ENCODE measurements around the gene PPM1M. TPM values are rescaled to one million over a fixed set of nuclear protein-coding genes. Genes with fewer than 3 reads are reported as not detected.
"Not testable (repeated sequence)": the region's sequence is repeated elsewhere in the genome, so short reads cannot be mapped to it uniquely, and the experiment has no call there.

PPM1M gene
- total RNA-seq, 1 donor from 2014 or later = 6.1 TPM

DNA sequence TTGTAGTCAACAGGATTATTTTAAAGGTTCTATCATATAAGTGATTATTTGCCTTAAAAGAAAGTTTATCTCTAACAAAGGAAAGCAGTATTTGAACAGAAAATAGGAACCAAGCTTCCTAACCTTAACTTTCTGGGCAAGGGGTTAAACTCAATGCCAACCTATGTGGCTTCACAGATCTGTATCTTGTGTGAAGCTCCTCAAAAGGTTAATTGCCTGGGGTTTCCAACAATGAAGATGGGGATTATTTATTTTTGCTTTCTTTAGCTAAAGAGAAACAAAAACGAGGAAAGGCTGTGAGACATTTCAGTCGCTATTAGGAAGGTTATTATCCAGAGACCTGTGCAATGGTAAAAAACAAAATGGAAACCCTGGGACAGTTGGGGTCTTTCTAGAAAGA, 34.0 kb downstream of the PPM1M start:
- no peak for DNase-seq (ENCODE audit: low spot score, unreplicated experiment)
- peak overlapping the region; percentile 99 for H3K27ac Mint-ChIP-seq
- H3K36me3 Mint-ChIP-seq (ENCODE audit: insufficient read depth) = peaks cover 7% of the 10 kb centered on the region
- peaks cover 49% of the 10 kb centered on the region for H3K4me1 Mint-ChIP-seq (ENCODE audit: low read depth)
- no peaks in the 10 kb centered on the region for H3K27me3 Mint-ChIP-seq
- H3K9me3 Mint-ChIP-seq (ENCODE audit: low read depth) = no peaks in the 10 kb centered on the region
- peak overlapping the region; percentile 95 for H3K4me3 Mint-ChIP-seq (ENCODE audit: low read depth)
- TF ChIP-seq, protein P1, sequence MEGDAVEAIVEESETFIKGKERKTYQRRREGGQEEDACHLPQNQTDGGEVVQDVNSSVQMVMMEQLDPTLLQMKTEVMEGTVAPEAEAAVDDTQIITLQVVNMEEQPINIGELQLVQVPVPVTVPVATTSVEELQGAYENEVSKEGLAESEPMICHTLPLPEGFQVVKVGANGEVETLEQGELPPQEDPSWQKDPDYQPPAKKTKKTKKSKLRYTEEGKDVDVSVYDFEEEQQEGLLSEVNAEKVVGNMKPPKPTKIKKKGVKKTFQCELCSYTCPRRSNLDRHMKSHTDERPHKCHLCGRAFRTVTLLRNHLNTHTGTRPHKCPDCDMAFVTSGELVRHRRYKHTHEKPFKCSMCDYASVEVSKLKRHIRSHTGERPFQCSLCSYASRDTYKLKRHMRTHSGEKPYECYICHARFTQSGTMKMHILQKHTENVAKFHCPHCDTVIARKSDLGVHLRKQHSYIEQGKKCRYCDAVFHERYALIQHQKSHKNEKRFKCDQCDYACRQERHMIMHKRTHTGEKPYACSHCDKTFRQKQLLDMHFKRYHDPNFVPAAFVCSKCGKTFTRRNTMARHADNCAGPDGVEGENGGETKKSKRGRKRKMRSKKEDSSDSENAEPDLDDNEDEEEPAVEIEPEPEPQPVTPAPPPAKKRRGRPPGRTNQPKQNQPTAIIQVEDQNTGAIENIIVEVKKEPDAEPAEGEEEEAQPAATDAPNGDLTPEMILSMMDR (IDR thresholded peaks at IDR 0.05; ENCODE audit: unreplicated experiment) = no peak

DNA sequence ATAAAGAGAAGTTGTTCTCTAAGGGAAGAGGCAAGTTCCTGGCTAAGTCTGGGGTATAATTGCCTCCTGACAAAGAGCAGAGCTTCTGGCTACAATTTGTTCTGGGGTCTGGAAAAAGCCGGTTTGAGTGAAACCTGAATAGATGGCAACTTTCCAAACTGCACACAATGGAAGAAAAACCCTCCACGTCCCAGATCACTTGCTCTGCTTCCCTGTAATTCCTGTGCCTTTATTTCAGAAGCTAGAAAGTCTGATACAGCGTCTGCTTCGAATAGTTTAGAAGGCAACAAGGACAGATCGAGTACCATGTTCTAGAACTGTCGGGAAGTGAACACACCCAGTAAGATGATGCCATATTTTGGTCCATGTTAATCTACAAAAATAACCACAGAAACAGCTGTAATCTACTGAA, 34.5 kb downstream of the PPM1M start:
- Mint-ChIP-seq H3K4me1 (ENCODE audit: low read depth) (peaks cover 51% of the 10 kb centered on the region), H3K4me3 (ENCODE audit: low read depth) (peak overlapping the region; percentile 16), H3K36me3 (ENCODE audit: insufficient read depth) (peaks cover 7% of the 10 kb centered on the region), H3K9me3 (ENCODE audit: low read depth) (no peaks in the 10 kb centered on the region), H3K27ac (peak overlapping the region; percentile 99), H3K27me3 (no peaks in the 10 kb centered on the region)
- TF ChIP-seq, protein P1 (IDR thresholded peaks at IDR 0.05; ENCODE audit: unreplicated experiment) = no peak
- DNase-seq (ENCODE audit: low spot score, unreplicated experiment) = no peak

DNA sequence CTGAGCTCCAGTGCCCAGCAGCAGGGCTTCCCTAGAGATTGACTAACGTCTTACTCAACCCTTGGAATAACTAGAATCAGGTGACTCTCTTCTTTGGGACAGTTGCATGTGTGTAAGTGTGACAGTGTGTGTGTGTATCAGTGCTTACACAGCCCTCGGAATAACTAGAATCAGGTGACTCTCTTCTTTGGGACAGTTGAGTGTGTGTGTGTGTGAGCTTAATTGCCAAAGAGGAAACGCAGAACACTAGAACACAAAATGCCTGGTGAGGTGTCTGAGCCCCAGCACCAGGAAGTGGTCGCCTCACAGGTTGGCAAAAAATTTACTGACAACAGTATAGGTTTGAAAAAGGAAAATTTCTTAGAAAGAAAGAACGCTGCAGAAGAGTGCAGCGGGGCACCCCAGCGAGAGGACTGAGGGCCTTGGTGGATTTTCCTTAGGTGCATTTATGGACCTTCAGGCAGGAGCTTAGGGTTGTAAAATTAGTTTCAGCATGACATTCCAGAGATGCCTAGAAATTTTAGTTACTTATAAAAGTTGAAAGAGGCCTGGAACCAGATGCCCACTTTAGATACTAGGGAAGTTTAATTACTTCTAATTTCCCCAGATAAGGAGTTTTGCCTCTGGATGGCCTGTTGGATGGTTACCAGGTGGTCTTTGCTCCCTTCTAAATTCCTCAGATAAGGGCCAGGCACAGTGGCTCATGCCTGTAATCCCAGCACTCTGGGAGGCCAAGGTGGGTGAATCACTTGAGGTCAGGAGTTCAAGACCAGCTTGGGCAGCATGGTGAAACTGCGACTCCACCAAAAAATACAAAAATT, 36.6 kb downstream of the PPM1M start:
- Mint-ChIP-seq H3K36me3 (ENCODE audit: insufficient read depth) (peaks cover 4% of the 10 kb centered on the region), H3K4me3 (ENCODE audit: low read depth) (no peak overlapping the region), H3K27me3 (no peaks in the 10 kb centered on the region), H3K27ac (peak overlapping the region; percentile 90), H3K9me3 (ENCODE audit: low read depth) (no peaks in the 10 kb centered on the region), H3K4me1 (ENCODE audit: low read depth) (peaks cover 42% of the 10 kb centered on the region)
- TF ChIP-seq, protein P1 (IDR thresholded peaks at IDR 0.05; ENCODE audit: unreplicated experiment) = no peak
- no peak for DNase-seq (ENCODE audit: low spot score, unreplicated experiment)

DNA sequence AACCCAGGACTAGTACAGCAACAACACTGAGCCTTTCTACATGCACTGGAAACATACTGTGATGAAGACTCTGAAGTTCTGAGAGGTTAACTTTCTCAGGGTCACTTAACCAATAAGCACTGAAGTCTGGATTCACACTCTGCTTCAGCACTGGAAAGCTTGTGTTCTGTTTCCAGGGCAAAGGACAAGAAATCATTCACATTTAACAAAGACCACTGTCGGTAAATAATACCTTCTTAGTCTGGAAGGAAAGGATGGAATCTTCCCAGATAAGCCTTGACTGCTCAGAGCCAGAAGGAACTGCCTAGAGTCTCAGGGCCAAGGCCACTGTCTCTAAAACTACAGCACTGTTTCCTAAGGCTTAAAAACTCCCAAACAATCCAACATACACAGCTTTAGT, 37.7 kb downstream of the PPM1M start:
- Mint-ChIP-seq H3K27me3 (no peaks in the 10 kb centered on the region), H3K27ac (peak overlapping the region; percentile 89), H3K4me3 (ENCODE audit: low read depth) (no peak overlapping the region), H3K36me3 (ENCODE audit: insufficient read depth) (no peaks in the 10 kb centered on the region), H3K4me1 (ENCODE audit: low read depth) (peaks cover 42% of the 10 kb centered on the region), H3K9me3 (ENCODE audit: low read depth) (no peaks in the 10 kb centered on the region)
- TF ChIP-seq, protein P1 (IDR thresholded peaks at IDR 0.05; ENCODE audit: unreplicated experiment) = no peak
- no peak for DNase-seq (ENCODE audit: low spot score, unreplicated experiment)

DNA sequence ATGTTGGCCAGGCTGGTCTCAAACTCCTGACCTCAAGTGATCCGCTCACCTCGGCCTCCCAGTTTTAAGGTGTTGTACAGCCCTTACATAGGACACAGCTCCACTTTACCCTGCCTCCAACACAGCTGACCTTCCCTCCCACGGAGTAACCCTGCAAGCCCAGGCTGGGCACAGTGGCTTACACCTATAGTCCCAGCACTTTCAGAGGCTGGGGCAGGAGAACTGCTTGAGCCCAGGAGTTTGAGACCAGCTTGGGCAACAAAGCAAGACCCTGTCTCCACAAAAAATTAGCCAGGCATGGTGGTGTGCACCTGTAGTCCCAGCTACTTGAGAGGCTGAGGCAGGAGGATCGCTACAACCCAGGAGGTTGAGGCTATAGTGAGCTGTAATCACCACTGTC, 38.5 kb downstream of the PPM1M start:
- not testable (repeated sequence) for H3K27me3 Mint-ChIP-seq; DNase-seq (ENCODE audit: low spot score, unreplicated experiment); H3K36me3 Mint-ChIP-seq (ENCODE audit: insufficient read depth); H3K4me3 Mint-ChIP-seq (ENCODE audit: low read depth); H3K9me3 Mint-ChIP-seq (ENCODE audit: low read depth)
- Mint-ChIP-seq H3K4me1 (ENCODE audit: low read depth) (peaks cover 45% of the 10 kb centered on the region), H3K27ac (peak overlapping the region; percentile 91)

DNA sequence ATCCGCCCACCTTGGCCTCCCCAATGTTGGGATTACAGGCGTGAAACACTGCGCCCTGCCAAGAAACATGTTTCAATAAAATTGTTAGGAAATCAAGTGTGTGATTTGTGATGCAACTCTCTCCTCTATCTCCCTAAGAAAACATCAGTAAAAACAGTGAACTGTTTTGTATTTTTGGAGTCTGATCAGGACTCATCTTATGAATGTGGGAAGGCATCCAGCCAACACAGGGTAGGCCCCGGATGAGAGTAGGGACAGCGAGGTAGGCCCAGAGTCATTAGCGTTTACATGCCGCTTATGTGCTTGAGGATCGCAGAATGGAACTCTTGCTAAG, 41.2 kb downstream of the PPM1M start:
- TF ChIP-seq, protein P1 (IDR thresholded peaks at IDR 0.05; ENCODE audit: unreplicated experiment) = no peak
- no peak for DNase-seq (ENCODE audit: low spot score, unreplicated experiment)
- H3K27me3 Mint-ChIP-seq = no peaks in the 10 kb centered on the region
- peaks cover 62% of the 10 kb centered on the region for H3K4me1 Mint-ChIP-seq (ENCODE audit: low read depth)
- H3K9me3 Mint-ChIP-seq (ENCODE audit: low read depth) = no peaks in the 10 kb centered on the region
- no peaks in the 10 kb centered on the region for H3K36me3 Mint-ChIP-seq (ENCODE audit: insufficient read depth)
- peak overlapping the region; percentile 100 for H3K27ac Mint-ChIP-seq
- peak overlapping the region; percentile 100 for H3K4me3 Mint-ChIP-seq (ENCODE audit: low read depth)
